A549 (cell line): ENCODE data around the gene ZNF521. TPM values are rescaled to one million over a fixed set of nuclear protein-coding genes. Genes with fewer than 3 reads are reported as not detected.

Experiments used
- ATAC-seq, 2 experiments: fragments of 200-7000 bp in 1 of 2; fragments of >200 bp in 1 of 2; cut with Nextera tagmentation in 1 of 2; cut with Tn5 transposase in 1 of 2; 3 replicates each; pipeline versions ENCODE4 v1.8.0 to v1.9.1; 2018 to 2020; ENCODE audit warnings: mild to moderate bottlenecking in 1 of 2, moderate library complexity in 1 of 2
- CTCF ChIA-PET: fragments of 300-600 bp; sonication (Branson Sonifier 250); formaldehyde crosslinking; extraction: SDS; loops from one replicate; lab custom pipeline; 2021; ENCODE audit warnings: antibody characterized with exemption, inconsistent platforms; lab: Yijun Ruan, JAX
- POLR2A ChIA-PET: fragments of 350-600 bp; formaldehyde crosslinking; extraction: SDS; loops from one replicate; lab custom pipeline; 2021; ENCODE audit warnings: antibody characterized with exemption, inconsistent platforms; lab: Yijun Ruan, JAX
- DNase-seq, 2 experiments: peaks; one replicate each; pipeline versions ENCODE4 v3.0.0 to v3.0.0-alpha.2; 2011 to 2016; ENCODE audit warnings: low read depth in 1 of 2, low spot score in 1 of 2
- FAIRE-seq: peaks from 2 replicates; lab custom pipeline; 2011; peaks lifted over from hg19 to GRCh38; lab: Jason Lieb, UNC
- H3K27ac ChIP-seq, 2 experiments: fragments of >200 bp; sonication (Bioruptor Twin); formaldehyde crosslinking; 3 replicates each; pipeline ENCODE4 v1.5.1; 2016 to 2017
- H3K4me1 ChIP-seq: fragments of >200 bp; sonication (Bioruptor Twin); formaldehyde crosslinking; 3 replicates; pipeline ENCODE4 v1.6.1; 2016
- H3K4me2 ChIP-seq: fragments of >200 bp; sonication (Bioruptor Twin); formaldehyde crosslinking; 3 replicates; pipeline ENCODE4 v1.6.1; 2016
- H3K4me3 ChIP-seq: fragments of >200 bp; sonication (Bioruptor Twin); formaldehyde crosslinking; 3 replicates; pipeline ENCODE4 v1.5.1; 2016
- H3K9me3 ChIP-seq: fragments of >200 bp; sonication (Bioruptor Twin); formaldehyde crosslinking; 3 replicates; pipeline ENCODE4 v1.6.1; 2016
- BHLHE40 ChIP-seq: IDR thresholded peaks from 2 replicates; pipeline ENCODE4 v1.6.1; 2012; ENCODE audit warnings: low read depth, low read length, inconsistent platforms
- CHD2 ChIP-seq: fragments of 150-350 bp; IDR thresholded peaks from 2 replicates; pipeline ENCODE4 v1.6.1; 2014; ENCODE audit warnings: low read length; ENCODE audit not compliant: partially characterized antibody
- CHD4 ChIP-seq: fragments of 200-600 bp; sonication (generic); IDR thresholded peaks from 2 replicates; pipeline ENCODE4 v1.6.1; 2016; ENCODE audit warnings: antibody characterized with exemption, mild to moderate bottlenecking, borderline replicate concordance
- FOSB ChIP-seq: fragments of 250-450 bp; sonication (Bioruptor Pico); IDR thresholded peaks from 2 replicates; pipeline ENCODE4 v1.5.0; 2020; ENCODE audit warnings: mild to moderate bottlenecking, moderate library complexity
- FOXS1 ChIP-seq: fragments of 250-450 bp; sonication (Bioruptor Pico); IDR thresholded peaks from 2 replicates; pipeline ENCODE4 v1.5.0; 2020; ENCODE audit warnings: mild to moderate bottlenecking, moderate library complexity
- HDAC2 ChIP-seq: fragments of 200-600 bp; sonication (generic); IDR thresholded peaks from 2 replicates; pipeline ENCODE4 v1.6.1; 2016
- HES2 ChIP-seq: fragments of >200 bp; sonication (Bioruptor Twin); formaldehyde crosslinking; IDR thresholded peaks from 2 replicates; pipeline ENCODE4 v1.6.1; 2016
- HOXA7 ChIP-seq: fragments of 250-450 bp; sonication (Bioruptor Pico); IDR thresholded peaks from 2 replicates; pipeline ENCODE4 v1.5.0; 2020; ENCODE audit warnings: mild to moderate bottlenecking, moderate library complexity
- HOXB13 ChIP-seq: fragments of 250-450 bp; sonication (Bioruptor Pico); IDR thresholded peaks from 2 replicates; pipeline ENCODE4 v1.5.0; 2020; ENCODE audit warnings: low read depth, mild to moderate bottlenecking, moderate library complexity
- JUN ChIP-seq, 2 experiments: fragments of >200 bp; sonication (Bioruptor Twin); formaldehyde crosslinking; IDR thresholded peaks; 2 replicates in 1 of 2; 3 replicates in 1 of 2; pipeline ENCODE4 v1.6.1; 2016 to 2017
- KDM1A ChIP-seq: fragments of 200-600 bp; sonication (generic); IDR thresholded peaks from 2 replicates; pipeline ENCODE4 v1.6.1; 2016; ENCODE audit warnings: low read depth, mild to moderate bottlenecking
- NPAS2 ChIP-seq: fragments of 250-450 bp; sonication (Bioruptor Pico); IDR thresholded peaks from 2 replicates; pipeline ENCODE4 v1.8.0; 2022; ENCODE audit warnings: mild to moderate bottlenecking, moderate library complexity, borderline replicate concordance
- NR3C1 ChIP-seq: fragments of >200 bp; sonication (Bioruptor Twin); formaldehyde crosslinking; IDR thresholded peaks from 3 replicates; pipeline ENCODE4 v1.6.1; 2017
- PHF8 ChIP-seq: fragments of 200-600 bp; sonication (generic); IDR thresholded peaks from 2 replicates; pipeline ENCODE4 v1.6.1; 2016; ENCODE audit warnings: low read depth, mild to moderate bottlenecking, antibody characterized with exemption, moderate library complexity, borderline replicate concordance
- POLR2AphosphoS2 ChIP-seq: conservative IDR thresholded peaks from 2 replicates; pipeline ENCODE4 v1.6.1; 2012; ENCODE audit warnings: low read length, improper control_type of control experiment, inconsistent platforms
- RAD21 ChIP-seq, 2 experiments: fragments of >200 bp in 1 of 2; sonication (Bioruptor Twin) in 1 of 2; formaldehyde crosslinking in 1 of 2; IDR thresholded peaks in 1 of 2; conservative IDR thresholded peaks in 1 of 2; 2 replicates in 1 of 2; 3 replicates in 1 of 2; pipeline ENCODE4 v1.6.1; 2012 to 2018; ENCODE audit warnings: inconsistent platforms in 1 of 2
- RNF2 ChIP-seq: fragments of 200-600 bp; sonication (generic); IDR thresholded peaks from 2 replicates; pipeline ENCODE4 v1.6.1; 2016; ENCODE audit warnings: low read depth, mild to moderate bottlenecking, antibody characterized with exemption, moderate library complexity, borderline replicate concordance
- SREBF2 ChIP-seq: fragments of 450-650 bp; IDR thresholded peaks from 2 replicates; pipeline ENCODE4 v1.6.1; 2014; ENCODE audit warnings: mild to moderate bottlenecking, moderate library complexity
- TFCP2L1 ChIP-seq: fragments of 250-450 bp; sonication (Bioruptor Pico); IDR thresholded peaks from 2 replicates; pipeline ENCODE4 v1.5.0; 2021; ENCODE audit warnings: mild to moderate bottlenecking
- TP53 ChIP-seq: fragments of 250-450 bp; sonication (Bioruptor Pico); IDR thresholded peaks from 2 replicates; pipeline ENCODE4 v1.5.0; 2021; ENCODE audit warnings: mild to moderate bottlenecking, moderate library complexity
- ZC3H11A ChIP-seq: fragments of 450-650 bp; IDR thresholded peaks from 2 replicates; pipeline ENCODE4 v1.6.1; 2014; ENCODE audit warnings: antibody characterized with exemption, mild to moderate bottlenecking
- ZFP36 ChIP-seq: fragments of 450-650 bp; IDR thresholded peaks from 2 replicates; pipeline ENCODE4 v1.6.1; 2014; ENCODE audit warnings: borderline replicate concordance; ENCODE audit not compliant: partially characterized antibody
- ZNF302 ChIP-seq: fragments of 250-450 bp; sonication (Bioruptor Pico); IDR thresholded peaks from 2 replicates; pipeline ENCODE4 v1.9.0; 2021; ENCODE audit warnings: inconsistent platforms, mild to moderate bottlenecking, moderate library complexity
- ZSCAN20 ChIP-seq: fragments of 250-450 bp; sonication (Bioruptor Pico); IDR thresholded peaks from 2 replicates; pipeline ENCODE4 v1.8.0; 2022; ENCODE audit warnings: mild to moderate bottlenecking, moderate library complexity
- WGBS: methylation state at CpG from one replicate; pipeline ENCODE4 v1.1.6; 2017; ENCODE audit errors: missing lambda C conversion rate; 5-methylcytosine and 5-hydroxymethylcytosine counted together
- polyA plus RNA-seq, 4 experiments: library from polyadenylated mRNA; depleted of rRNA in 3 of 4; stranded (reverse); fragments of >200 nt; fragmentation: RNase III in 1 of 4; extraction: RNeasy Plus Mini Kit Qiagen cat#74134 plus additional on column Dnase treatment in 1 of 4; gene quantifications; 2 replicates in 3 of 4; 3 replicates in 1 of 4; pipeline ENCODE4 v1.2.3, GENCODE V29; 2011 to 2017
- TF ChIP-seq, protein P1 (sequence below): fragments of >200 bp; sonication (Bioruptor Twin); formaldehyde crosslinking; IDR thresholded peaks from 3 replicates; pipeline ENCODE4 v1.5.1; 2016
- TF ChIP-seq, protein P2 (sequence below): IDR thresholded peaks from 2 replicates; pipeline ENCODE4 v1.6.1; 2012
- TF ChIP-seq, protein P3 (sequence below): fragments of 450-650 bp; IDR thresholded peaks from 2 replicates; pipeline ENCODE4 v1.6.1; 2014; ENCODE audit warnings: antibody characterized with exemption
- TF ChIP-seq, protein P4 (sequence below): IDR thresholded peaks from 2 replicates; pipeline ENCODE4 v1.6.1; 2012; ENCODE audit warnings: low read depth, borderline replicate concordance

ZNF521 gene
- polyA plus RNA-seq, 2 of the 4 experiments (the other 2 are of a cell fraction) = not detected

DNA sequence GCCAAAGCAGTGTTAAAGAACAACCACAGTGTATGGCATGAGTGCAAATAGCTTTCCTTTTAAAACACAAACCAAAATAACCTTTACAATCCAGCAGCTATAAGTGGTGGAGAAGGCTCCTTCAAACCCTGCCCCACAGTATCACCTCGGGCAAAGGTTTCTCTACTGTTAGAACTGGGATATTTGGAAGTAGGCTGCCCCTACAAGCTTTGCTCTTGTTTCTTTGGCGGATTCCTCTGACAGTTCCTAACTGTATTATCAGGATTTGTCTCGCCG lies 214.8 kb downstream of the ZNF521 start:
- Histone ChIP-seq H3K27ac (no peak overlapping the region), H3K9me3 (no peaks in the 10 kb centered on the region), H3K4me3 (no peak overlapping the region), H3K4me1 (no peaks in the 10 kb centered on the region), H3K4me2 (no peak overlapping the region)
- ChIA-PET POLR2A (no interaction called here), CTCF (no interaction called here)
- FAIRE-seq (no peak), DNase-seq (no peak), ATAC-seq (no peak)
- WGBS = 37% methylated on average over 3 of the region's 4 CpGs
- no peak for TF ChIP-seq ZNF302 (CRISPR knock-in tag)
- TF ChIP-seq ZC3H11A = no peak
- no peak for TF ChIP-seq HOXA7 (CRISPR knock-in tag)
- TF ChIP-seq CHD2 = no peak
- TF ChIP-seq TFCP2L1 (CRISPR knock-in tag) = no peak
- no peak for TF ChIP-seq ZFP36
- no peak for TF ChIP-seq CHD4
- TF ChIP-seq, protein P1, sequence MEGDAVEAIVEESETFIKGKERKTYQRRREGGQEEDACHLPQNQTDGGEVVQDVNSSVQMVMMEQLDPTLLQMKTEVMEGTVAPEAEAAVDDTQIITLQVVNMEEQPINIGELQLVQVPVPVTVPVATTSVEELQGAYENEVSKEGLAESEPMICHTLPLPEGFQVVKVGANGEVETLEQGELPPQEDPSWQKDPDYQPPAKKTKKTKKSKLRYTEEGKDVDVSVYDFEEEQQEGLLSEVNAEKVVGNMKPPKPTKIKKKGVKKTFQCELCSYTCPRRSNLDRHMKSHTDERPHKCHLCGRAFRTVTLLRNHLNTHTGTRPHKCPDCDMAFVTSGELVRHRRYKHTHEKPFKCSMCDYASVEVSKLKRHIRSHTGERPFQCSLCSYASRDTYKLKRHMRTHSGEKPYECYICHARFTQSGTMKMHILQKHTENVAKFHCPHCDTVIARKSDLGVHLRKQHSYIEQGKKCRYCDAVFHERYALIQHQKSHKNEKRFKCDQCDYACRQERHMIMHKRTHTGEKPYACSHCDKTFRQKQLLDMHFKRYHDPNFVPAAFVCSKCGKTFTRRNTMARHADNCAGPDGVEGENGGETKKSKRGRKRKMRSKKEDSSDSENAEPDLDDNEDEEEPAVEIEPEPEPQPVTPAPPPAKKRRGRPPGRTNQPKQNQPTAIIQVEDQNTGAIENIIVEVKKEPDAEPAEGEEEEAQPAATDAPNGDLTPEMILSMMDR = no peak
- TF ChIP-seq NR3C1 = no peak
- no peak for TF ChIP-seq POLR2AphosphoS2
- no peak for TF ChIP-seq HOXB13
- no peak for TF ChIP-seq KDM1A
- no peak for TF ChIP-seq ZSCAN20 (CRISPR knock-in tag)
- no peak for TF ChIP-seq NPAS2 (CRISPR knock-in tag)
- TF ChIP-seq HES2 = no peak
- no peak for TF ChIP-seq FOSB
- TF ChIP-seq, protein P2, sequence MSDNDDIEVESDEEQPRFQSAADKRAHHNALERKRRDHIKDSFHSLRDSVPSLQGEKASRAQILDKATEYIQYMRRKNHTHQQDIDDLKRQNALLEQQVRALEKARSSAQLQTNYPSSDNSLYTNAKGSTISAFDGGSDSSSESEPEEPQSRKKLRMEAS = no peak
- TF ChIP-seq HDAC2 = no peak

DNA sequence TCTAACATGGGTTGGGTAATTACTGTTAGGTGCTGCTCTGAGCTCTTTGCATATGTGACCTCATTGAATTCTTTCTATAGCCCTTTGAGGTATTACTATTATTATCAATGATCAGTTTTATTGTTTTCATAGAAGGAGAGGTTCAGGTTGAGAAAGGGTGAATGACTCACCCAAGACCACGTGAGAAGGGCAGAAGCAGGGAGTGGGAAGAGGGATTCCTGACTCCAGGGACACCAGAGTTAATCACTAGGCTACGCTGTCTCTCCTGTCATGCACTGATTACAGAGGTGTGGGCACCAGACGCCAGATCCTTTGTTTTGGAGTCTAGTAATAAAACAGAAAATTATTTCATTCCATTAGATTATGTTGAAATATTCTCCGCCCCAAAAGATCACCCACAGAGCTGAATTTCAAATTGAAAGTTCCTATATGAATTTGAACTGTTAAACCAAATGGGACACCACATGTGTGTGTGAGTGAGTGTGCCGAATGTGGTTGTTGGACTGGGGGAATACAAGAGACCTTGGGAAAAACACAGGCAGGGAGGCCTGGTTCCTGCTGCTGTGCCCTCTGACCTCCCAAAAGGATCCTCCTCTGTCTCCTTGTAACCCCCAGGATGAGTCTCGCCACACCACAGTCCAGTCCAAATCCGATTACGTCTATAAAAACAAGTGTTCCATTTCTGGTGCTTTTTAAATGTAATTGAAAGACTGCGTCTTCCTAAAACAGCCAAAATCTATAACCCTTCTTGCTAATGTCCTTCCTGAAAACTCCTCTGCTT lies 215.4 kb downstream of the ZNF521 start:
- ChIA-PET CTCF (no interaction called here), POLR2A (no interaction called here)
- H3K4me3 ChIP-seq = no peak overlapping the region
- DNase-seq (no peak), ATAC-seq (no peak), FAIRE-seq (no peak)
- WGBS = 26% methylated on average over 9 of the region's 9 CpGs
- no peak overlapping the region for H3K27ac ChIP-seq
- no peaks in the 10 kb centered on the region for H3K4me1 ChIP-seq
- no peak for TF ChIP-seq FOXS1
- no peak for TF ChIP-seq TP53 (CRISPR knock-in tag)
- TF ChIP-seq RNF2 = no peak
- TF ChIP-seq, protein P3, sequence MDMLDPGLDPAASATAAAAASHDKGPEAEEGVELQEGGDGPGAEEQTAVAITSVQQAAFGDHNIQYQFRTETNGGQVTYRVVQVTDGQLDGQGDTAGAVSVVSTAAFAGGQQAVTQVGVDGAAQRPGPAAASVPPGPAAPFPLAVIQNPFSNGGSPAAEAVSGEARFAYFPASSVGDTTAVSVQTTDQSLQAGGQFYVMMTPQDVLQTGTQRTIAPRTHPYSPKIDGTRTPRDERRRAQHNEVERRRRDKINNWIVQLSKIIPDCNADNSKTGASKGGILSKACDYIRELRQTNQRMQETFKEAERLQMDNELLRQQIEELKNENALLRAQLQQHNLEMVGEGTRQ = no peak
- no peak for TF ChIP-seq HDAC2
- no peak for TF ChIP-seq RAD21 (conservative IDR thresholded peaks at IDR 0.05 in 1 of 2, IDR thresholded peaks at IDR 0.05 in 1 of 2)
- no peak for TF ChIP-seq PHF8
- no peak for TF ChIP-seq SREBF2
- TF ChIP-seq ZC3H11A = no peak
- TF ChIP-seq JUN (IDR thresholded peaks at IDR 0.05) = no peak
- TF ChIP-seq BHLHE40 = no peak
- TF ChIP-seq, protein P4, sequence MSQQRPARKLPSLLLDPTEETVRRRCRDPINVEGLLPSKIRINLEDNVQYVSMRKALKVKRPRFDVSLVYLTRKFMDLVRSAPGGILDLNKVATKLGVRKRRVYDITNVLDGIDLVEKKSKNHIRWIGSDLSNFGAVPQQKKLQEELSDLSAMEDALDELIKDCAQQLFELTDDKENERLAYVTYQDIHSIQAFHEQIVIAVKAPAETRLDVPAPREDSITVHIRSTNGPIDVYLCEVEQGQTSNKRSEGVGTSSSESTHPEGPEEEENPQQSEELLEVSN = no peak
- TF ChIP-seq KDM1A = no peak
- H3K9me3 ChIP-seq = no peaks in the 10 kb centered on the region
- no peak overlapping the region for H3K4me2 ChIP-seq
